Uterus (tissue), 4 donors: ENCODE measurements around the gene CHADL. TPM values are rescaled to one million over a fixed set of nuclear protein-coding genes. Genes with fewer than 3 reads are reported as not detected.
A peak's percentile ranks its signal among the peaks of the same experiment; 100 is the strongest.

Experiments
- DNase-seq, 2 donors: peaks; one replicate each; pipeline ENCODE4 v3.0.0-alpha.2; 2019 to 2020
- H3K27ac ChIP-seq, 2 donors: fragments of 200-600 bp; sonication (generic); 1 replicate in 1 of 2; 2 replicates in 1 of 2; pipeline ENCODE4 v1.5.1; 2016 to 2018
- H3K27me3 ChIP-seq, 2 donors: fragments of 200-600 bp; sonication (generic); one replicate each; pipeline ENCODE4 v1.5.1; 2018 to 2019; ENCODE audit warnings: control low read depth in 1 of 2
- H3K36me3 ChIP-seq, 2 donors: fragments of 200-600 bp; sonication (generic); one replicate each; pipeline ENCODE4 v1.5.1; 2019; ENCODE audit warnings: control low read depth in 1 of 2
- H3K4me1 ChIP-seq, 2 donors: fragments of 200-600 bp; sonication (generic); one replicate each; pipeline ENCODE4 v1.5.1; 2018 to 2019; ENCODE audit warnings: control low read depth in 1 of 2
- H3K4me3 ChIP-seq, 2 donors: fragments of 200-600 bp; sonication (generic); 1 replicate in 1 of 2; 2 replicates in 1 of 2; pipeline ENCODE4 v1.5.1; 2018 to 2019; ENCODE audit warnings: mild to moderate bottlenecking in 1 of 2
- H3K9me3 ChIP-seq, 2 donors: fragments of 200-600 bp; sonication (generic); one replicate each; pipeline ENCODE4 v1.5.1; 2019; ENCODE audit warnings: control low read depth in 1 of 2
- CTCF ChIP-seq, 4 experiments: fragments of 200-600 bp in 2 of 4; fragments of 450-650 bp in 2 of 4; sonication (generic) in 2 of 4; IDR thresholded peaks; one replicate each; pipeline ENCODE4 v1.5.1; 2016 to 2019; ENCODE audit warnings: antibody characterized with exemption in 4 of 4, mild to moderate bottlenecking in 2 of 4, moderate library complexity in 1 of 4
- POLR2A ChIP-seq, 2 donors: fragments of 450-650 bp; IDR thresholded peaks; one replicate each; pipeline ENCODE4 v1.6.1; 2016; ENCODE audit warnings: antibody characterized with exemption in 2 of 2, mild to moderate bottlenecking in 1 of 2, moderate library complexity in 1 of 2
- intact Hi-C: fragments of 100-400 bp; cut with DNase I; formaldehyde crosslinking; loops from one replicate; pipeline ENCODE4 v1.15.1; 2023; ENCODE audit warnings: low total_unique reads
- total RNA-seq, 4 donors: library from RNA; depleted of rRNA in 3 of 4; stranded (reverse); fragments of >200 nt in 3 of 4; gene quantifications; one replicate each; pipeline versions ENCODE4 v1.1.0 to v1.2.4, GENCODE V29; 2014 to 2023
- donor health status: DM: yes; HTN: yes; CAD: no.

The CHADL gene
- total RNA-seq, 4 donors from 2014 or later = 1.8 to 2.6 TPM; not detected in 2

- intact Hi-C loops = no loop called here
- TF ChIP-seq POLR2A (IDR thresholded peaks at IDR 0.05) = no peak
- TF ChIP-seq CTCF (IDR thresholded peaks at IDR 0.05) = no peak
- Histone ChIP-seq H3K27me3 (no peaks in the 10 kb centered on the region), H3K27ac (no peak overlapping the region), H3K9me3 (no peaks in the 10 kb centered on the region), H3K36me3 (no peaks in the 10 kb centered on the region), H3K4me1 (peaks cover 0 to 8% of the 10 kb centered on the region in 2 donors), H3K4me3 (no peak overlapping the region)
- no peak for DNase-seq
Measured at GRCh38 chr22:41206719-41207118, 34.0 kb downstream of the CHADL start.

GRCh38 chr22:41204992-41205900 lies 35.5 kb downstream of the CHADL start, which contains the start of gene L3MBTL2:
Gene L3MBTL2, plus strand, starts transcription at chr22:41205312. Its CDS starts 51 bp downstream, at chr22:41205363.
- intact Hi-C loops = no loop called here
- H3K27ac ChIP-seq = peak within 1 kb of the TSS; percentile 38 to 84

GRCh38 chr22:41204066-41204465 lies 36.7 kb downstream of the CHADL start:
- Histone ChIP-seq H3K36me3 (no peaks in the 10 kb centered on the region), H3K9me3 (no peaks in the 10 kb centered on the region), H3K27me3 (no peaks in the 10 kb centered on the region), H3K27ac (no peak overlapping the region), H3K4me1 (peaks cover 0 to 8% of the 10 kb centered on the region in 2 donors), H3K4me3 (no peak overlapping the region)
- no peak for DNase-seq
- intact Hi-C loops = no loop called here
- TF ChIP-seq POLR2A (IDR thresholded peaks at IDR 0.05) (no peak), CTCF (IDR thresholded peaks at IDR 0.05) (no peak)

More at GRCh38 chr22:41204992-41205900, 35.5 kb downstream of the CHADL start, which contains the start of gene L3MBTL2:
- Histone ChIP-seq H3K27me3 (no peaks in the 10 kb centered on the region), H3K4me1 (peaks cover 0 to 8% of the 10 kb centered on the region in 2 donors), H3K36me3 (no peaks in the 10 kb centered on the region), H3K9me3 (no peaks in the 10 kb centered on the region), H3K4me3 (peak within 1 kb of the TSS; percentile 95 to 96)
- TF ChIP-seq POLR2A (IDR thresholded peaks at IDR 0.05) = peak in 1 of 2 donors; percentile 41
- no peak for TF ChIP-seq CTCF (IDR thresholded peaks at IDR 0.05)
- peak; percentile 97 to 98 for DNase-seq

- intact Hi-C loops = no loop called here
- Histone ChIP-seq H3K9me3 (no peaks in the 10 kb centered on the region), H3K4me1 (peaks cover 0 to 8% of the 10 kb centered on the region in 2 donors), H3K36me3 (no peaks in the 10 kb centered on the region), H3K4me3 (no peak overlapping the region), H3K27me3 (no peaks in the 10 kb centered on the region), H3K27ac (no peak overlapping the region)
- no peak for DNase-seq
- TF ChIP-seq CTCF (IDR thresholded peaks at IDR 0.05) = no peak
- no peak for TF ChIP-seq POLR2A (IDR thresholded peaks at IDR 0.05)
Measured at GRCh38 chr22:41203118-41203517, 37.6 kb downstream of the CHADL start.

GRCh38 chr22:41201141-41201540 lies 39.6 kb downstream of the CHADL start:
- no peaks in the 10 kb centered on the region for H3K36me3 ChIP-seq
- peaks cover 0 to 6% of the 10 kb centered on the region in 2 donors for H3K4me1 ChIP-seq
- intact Hi-C loops = no loop called here
- TF ChIP-seq CTCF (IDR thresholded peaks at IDR 0.05) (no peak), POLR2A (IDR thresholded peaks at IDR 0.05) (no peak)
- no peak overlapping the region for H3K27ac ChIP-seq
- H3K4me3 ChIP-seq = no peak overlapping the region
- H3K27me3 ChIP-seq = no peaks in the 10 kb centered on the region
- DNase-seq = no peak
- no peaks in the 10 kb centered on the region for H3K9me3 ChIP-seq
